H7 (cell line): Measurements from ENCODE around the gene TXNL4B. TPM values are rescaled to one million over a fixed set of nuclear protein-coding genes. Genes with fewer than 3 reads are reported as not detected.

Experiments used
- DNase-seq: peaks from one replicate; pipeline ENCODE4 v3.0.0; 2012
- H3K27me3 ChIP-seq: 2 replicates; pipeline ENCODE4 v1.6.0; 2011; ENCODE audit warnings: mild to moderate bottlenecking, low read length; ENCODE audit not compliant: control insufficient read depth, insufficient read depth
- H3K36me3 ChIP-seq: replicated peaks from 2 replicates; pipeline ENCODE4 v1.5.1; 2011; ENCODE audit warnings: low read length; ENCODE audit not compliant: control insufficient read depth, insufficient read depth
- H3K4me3 ChIP-seq: 2 replicates; pipeline ENCODE4 v1.5.1; 2011; ENCODE audit warnings: low read depth, mild to moderate bottlenecking, control low read depth, low read length, moderate library complexity; ENCODE audit not compliant: insufficient read depth
- total RNA-seq: library from RNA; depleted of rRNA; stranded (reverse); fragments of >200 nt; shearing (Covaris generic); gene quantifications from 2 replicates; pipeline ENCODE4 v1.2.3, GENCODE V29; 2014; rRNA removed

The TXNL4B gene
- total RNA-seq, 1 experiment from 2014 or later, result 6.1 TPM

GRCh38 chr16:72044296-72044695 is 49.1 kb downstream of the TXNL4B start:
- H3K36me3 ChIP-seq, result no peaks in the 10 kb centered on the region
- DNase-seq, result no peak
- no peaks in the 10 kb centered on the region for H3K27me3 ChIP-seq
- H3K4me3 ChIP-seq, result no peak overlapping the region

GRCh38 chr16:72043539-72043938 is 49.9 kb downstream of the TXNL4B start:
- Histone ChIP-seq H3K4me3 (no peak overlapping the region), H3K27me3 (no peaks in the 10 kb centered on the region), H3K36me3 (no peaks in the 10 kb centered on the region)
- DNase-seq, result no peak

GRCh38 chr16:72043058-72043457 is 50.4 kb downstream of the TXNL4B start:
- H3K27me3 ChIP-seq, result no peaks in the 10 kb centered on the region
- DNase-seq, result no peak
- no peak overlapping the region for H3K4me3 ChIP-seq
- no peaks in the 10 kb centered on the region for H3K36me3 ChIP-seq

GRCh38 chr16:72042157-72042660 is 51.2 kb downstream of the TXNL4B start:
- Histone ChIP-seq H3K27me3 (no peaks in the 10 kb centered on the region), H3K4me3 (no peak overlapping the region), H3K36me3 (no peaks in the 10 kb centered on the region)
- DNase-seq, result no peak

GRCh38 chr16:72036098-72036497 is 57.3 kb downstream of the TXNL4B start:
- peak; percentile 37 for DNase-seq
- no peak overlapping the region for H3K4me3 ChIP-seq
- no peaks in the 10 kb centered on the region for H3K27me3 ChIP-seq
- H3K36me3 ChIP-seq, result no peaks in the 10 kb centered on the region

Other genes starting within 250 kb of the TXNL4B start
- 12.1 and 12.6 TPM in 2 replicates for gene ATXN1L, start 247.6 kb downstream of the TXNL4B start, total RNA-seq
- 16.8 and 19.8 TPM in 2 replicates for gene ZNF821, start 209.4 kb downstream of the TXNL4B start, total RNA-seq
- 267 and 292 TPM in 2 replicates for gene IST1, start 198.1 kb downstream of the TXNL4B start, total RNA-seq
- 0.03 TPM in 1 of 2 replicates, not detected in the other for gene PKD1L3, start 93.2 kb downstream of the TXNL4B start, total RNA-seq
- 21.8 and 22.4 TPM in 2 replicates for gene DHODH, start 84.9 kb downstream of the TXNL4B start, total RNA-seq
- 1.6 and 9.8 TPM in 2 replicates for gene HP, start 39.1 kb downstream of the TXNL4B start, total RNA-seq
- gene HPR, start 30.4 kb downstream of the TXNL4B start, total RNA-seq, result not detected in 2 replicates
- gene DHX38, start 227 bp upstream of the TXNL4B start, total RNA-seq, result 55.7 and 56.8 TPM in 2 replicates
- 0.04 and 0.52 TPM in 2 replicates for gene PMFBP1, start 78.5 kb upstream of the TXNL4B start, total RNA-seq